ENCODE data around the gene NHSL1. TPM values are rescaled to one million over a fixed set of nuclear protein-coding genes. Genes with fewer than 3 reads are reported as not detected.

Gene NHSL1
- 10 to 100 TPM; 10.0 to 15.1 (median 11.6) TPM for polyA plus RNA-seq (ENCODE audit: insufficient read length in 4 of 4)

- DNase-seq (ENCODE audit: low read depth in 4 of 4, low spot score in 2 of 4): peak in 2 of 4 donors; percentile 49 to 69
Measured at GRCh38 chr6:138499303-138500018, at the start of gene NHSL1. Gene NHSL1 (minus strand): TSS chr6:138499494. CDS start chr6:138499290, 204 bp downstream.

GRCh38 chr6:138546733-138547185, 47.5 kb upstream of the NHSL1 start:
- DNase-seq (ENCODE audit: low read depth in 4 of 4, low spot score in 2 of 4): no peak

- DNase-seq (ENCODE audit: low read depth in 4 of 4, low spot score in 2 of 4): no peak
Measured at GRCh38 chr6:138545621-138545980, 46.3 kb upstream of the NHSL1 start.

- no peak for DNase-seq (ENCODE audit: low read depth in 4 of 4, low spot score in 2 of 4)
Measured at GRCh38 chr6:138544501-138544900, 45.2 kb upstream of the NHSL1 start.

GRCh38 chr6:138543657-138544056, 44.4 kb upstream of the NHSL1 start:
- no peak for DNase-seq (ENCODE audit: low read depth in 4 of 4, low spot score in 2 of 4)

GRCh38 chr6:138541823-138542481, 42.7 kb upstream of the NHSL1 start:
- DNase-seq (ENCODE audit: low read depth in 4 of 4, low spot score in 2 of 4): no peak

GRCh38 chr6:138540468-138540867, 41.2 kb upstream of the NHSL1 start:
- DNase-seq (ENCODE audit: low read depth in 4 of 4, low spot score in 2 of 4): no peak

GRCh38 chr6:138539876-138540275, 40.6 kb upstream of the NHSL1 start:
- DNase-seq (ENCODE audit: low read depth in 4 of 4, low spot score in 2 of 4): no peak

- DNase-seq (ENCODE audit: low read depth in 4 of 4, low spot score in 2 of 4): no peak
Measured at GRCh38 chr6:138538390-138539031, 39.2 kb upstream of the NHSL1 start.

- DNase-seq (ENCODE audit: low read depth in 4 of 4, low spot score in 2 of 4): no peak
Measured at GRCh38 chr6:138537106-138537505, 37.8 kb upstream of the NHSL1 start.

GRCh38 chr6:138535728-138536455, 36.6 kb upstream of the NHSL1 start:
- DNase-seq (ENCODE audit: low read depth in 4 of 4, low spot score in 2 of 4): no peak

GRCh38 chr6:138533667-138534066, 34.4 kb upstream of the NHSL1 start:
- no peak for DNase-seq (ENCODE audit: low read depth in 4 of 4, low spot score in 2 of 4)

- no peak for DNase-seq (ENCODE audit: low read depth in 4 of 4, low spot score in 2 of 4)
Measured at GRCh38 chr6:138531387-138531786, 32.1 kb upstream of the NHSL1 start.

- no peak for DNase-seq (ENCODE audit: low read depth in 4 of 4, low spot score in 2 of 4)
Measured at GRCh38 chr6:138529478-138529877, 30.2 kb upstream of the NHSL1 start.

GRCh38 chr6:138528956-138529355, 29.7 kb upstream of the NHSL1 start:
- DNase-seq (ENCODE audit: low read depth in 4 of 4, low spot score in 2 of 4): no peak

GRCh38 chr6:138528137-138528536, 28.8 kb upstream of the NHSL1 start:
- DNase-seq (ENCODE audit: low read depth in 4 of 4, low spot score in 2 of 4): no peak

GRCh38 chr6:138527411-138528088, 28.3 kb upstream of the NHSL1 start:
- no peak for DNase-seq (ENCODE audit: low read depth in 4 of 4, low spot score in 2 of 4)

GRCh38 chr6:138526822-138527235, 27.5 kb upstream of the NHSL1 start:
- no peak for DNase-seq (ENCODE audit: low read depth in 4 of 4, low spot score in 2 of 4)

GRCh38 chr6:138525355-138525754, 26.1 kb upstream of the NHSL1 start:
- DNase-seq (ENCODE audit: low read depth in 4 of 4, low spot score in 2 of 4): no peak

- DNase-seq (ENCODE audit: low read depth in 4 of 4, low spot score in 2 of 4): no peak
Measured at GRCh38 chr6:138524526-138524925, 25.2 kb upstream of the NHSL1 start.
